IMR-90 (cell line): ENCODE results near the gene OR4C15. TPM values are rescaled to one million over a fixed set of nuclear protein-coding genes. Genes with fewer than 3 reads are reported as not detected.

Experiments used
- ATAC-seq: fragments of 200-7000 bp; cut with Tn5 transposase; 2 replicates; pipeline ENCODE4 v1.9.1; 2020; ENCODE audit warnings: low read depth, mild to moderate bottlenecking, moderate library complexity
- Bru-seq: library from RNA; stranded (reverse); fragments of 400-500 nt; gene quantifications from one replicate; lab custom pipeline; 2021; lab: Mats Ljungman, UMichigan
- BruChase-seq, 2 experiments: library from RNA; stranded (reverse); fragments of 400-500 nt; gene quantifications; one replicate each; lab custom pipeline; 2021; lab: Mats Ljungman, UMichigan
- BruUV-seq: library from RNA; stranded (reverse); fragments of 400-500 nt; replicated peaks from 2 replicates; lab custom pipeline; 2021; lab: Mats Ljungman, UMichigan
- CTCF ChIA-PET: fragments of 300-600 bp; formaldehyde crosslinking; extraction: SDS; loops from one replicate; lab custom pipeline; 2021; ENCODE audit warnings: antibody characterized with exemption; lab: Yijun Ruan, JAX
- POLR2A ChIA-PET: fragments of 300-600 bp; sonication (Branson Sonifier 250); formaldehyde crosslinking; loops from one replicate; lab custom pipeline; 2022; ENCODE audit warnings: antibody characterized with exemption; ENCODE audit not compliant: unreplicated experiment; lab: Charles Lee
- DNase-seq: peaks from one replicate; pipeline ENCODE4 v3.0.0; 2013
- H2AFZ ChIP-seq: replicated peaks from 2 replicates; pipeline ENCODE3; 2013; ENCODE audit warnings: low read length, mild to moderate bottlenecking; ENCODE audit not compliant: poor library complexity
- H2AK5ac ChIP-seq: 2 replicates; pipeline ENCODE4 v1.6.1; 2013; ENCODE audit warnings: low read depth, low read length, inconsistent platforms
- H2AK9ac ChIP-seq: replicated peaks from 2 replicates; pipeline ENCODE3; 2013; ENCODE audit warnings: mild to moderate bottlenecking, low read depth, low read length, moderate library complexity; ENCODE audit not compliant: poor library complexity
- H2BK120ac ChIP-seq: 2 replicates; pipeline ENCODE4 v1.6.1; 2013; ENCODE audit warnings: low read depth, low read length, inconsistent platforms
- H2BK15ac ChIP-seq: 3 replicates; pipeline ENCODE4 v1.6.1; 2013; ENCODE audit warnings: low read depth, low read length, inconsistent platforms
- H2BK20ac ChIP-seq: 2 replicates; pipeline ENCODE4 v1.6.1; 2013; ENCODE audit warnings: low read depth, mild to moderate bottlenecking, inconsistent platforms, low read length, moderate library complexity
- H2BK5ac ChIP-seq: 2 replicates; pipeline ENCODE4 v1.6.1; 2013; ENCODE audit warnings: mild to moderate bottlenecking, low read depth, low read length, inconsistent platforms; ENCODE audit not compliant: poor library complexity, severe bottlenecking
- H3K14ac ChIP-seq: replicated peaks from 2 replicates; pipeline ENCODE4 v1.6.1; 2013; ENCODE audit warnings: low read depth, low read length, inconsistent platforms
- H3K18ac ChIP-seq: 2 replicates; pipeline ENCODE4 v1.6.1; 2013; ENCODE audit warnings: low read depth, low read length, control low read depth
- H3K23ac ChIP-seq: 2 replicates; pipeline ENCODE4 v1.6.1; 2013; ENCODE audit warnings: low read depth, low read length, inconsistent platforms
- H3K27ac ChIP-seq: 2 replicates; pipeline ENCODE4 v1.5.1; 2013; ENCODE audit warnings: mild to moderate bottlenecking, control low read depth, low read length; ENCODE audit not compliant: insufficient read depth
- H3K27me3 ChIP-seq: 2 replicates; pipeline ENCODE4 v1.6.1; 2013; ENCODE audit warnings: low read length; ENCODE audit not compliant: control insufficient read depth, insufficient read depth
- H3K36me3 ChIP-seq: 2 replicates; pipeline ENCODE4 v1.6.1; 2013; ENCODE audit warnings: low read length, mixed read lengths; ENCODE audit not compliant: control insufficient read depth, insufficient read depth
- H3K4ac ChIP-seq: 2 replicates; pipeline ENCODE4 v1.6.1; 2013; ENCODE audit warnings: low read depth, low read length, inconsistent platforms
- H3K4me1 ChIP-seq: 2 replicates; pipeline ENCODE4 v1.6.1; 2013; ENCODE audit warnings: low read length, mixed read lengths; ENCODE audit not compliant: control insufficient read depth, insufficient read depth
- H3K4me2 ChIP-seq: 2 replicates; pipeline ENCODE4 v1.6.1; 2013; ENCODE audit warnings: low read depth, mild to moderate bottlenecking, control low read depth, low read length, moderate library complexity
- H3K4me3 ChIP-seq: 2 replicates; pipeline ENCODE4 v1.5.1; 2013; ENCODE audit warnings: low read depth, mild to moderate bottlenecking, control low read depth, low read length, moderate library complexity; ENCODE audit not compliant: insufficient read depth
- H3K56ac ChIP-seq: 2 replicates; pipeline ENCODE4 v1.6.1; 2013; ENCODE audit warnings: low read length, inconsistent platforms; ENCODE audit not compliant: insufficient read depth; ENCODE audit errors: extremely low read depth
- H3K79me1 ChIP-seq, 2 experiments: 2 replicates each; pipeline ENCODE4 v1.6.1; 2013; ENCODE audit warnings: low read length in 2 of 2, inconsistent platforms in 1 of 2, low read depth in 1 of 2
- H3K9ac ChIP-seq: 2 replicates; pipeline ENCODE4 v1.6.1; 2013; ENCODE audit warnings: low read depth, low read length, control low read depth
- H3K9me1 ChIP-seq: 2 replicates; pipeline ENCODE4 v1.6.1; 2013; ENCODE audit warnings: low read length, inconsistent platforms; ENCODE audit not compliant: insufficient read depth
- H3K9me3 ChIP-seq: 2 replicates; pipeline ENCODE4 v1.6.1; 2013; ENCODE audit warnings: low read length; ENCODE audit not compliant: control insufficient read depth, insufficient read depth
- H4K20me1 ChIP-seq: 2 replicates; pipeline ENCODE4 v1.6.1; 2013; ENCODE audit warnings: low read length, inconsistent platforms; ENCODE audit not compliant: insufficient read depth
- H4K5ac ChIP-seq: 2 replicates; pipeline ENCODE4 v1.6.1; 2013; ENCODE audit warnings: mild to moderate bottlenecking, low read depth, low read length, control low read depth
- H4K8ac ChIP-seq, 2 experiments: 2 replicates each; pipeline ENCODE4 v1.6.1; 2013; ENCODE audit warnings: low read depth in 2 of 2, low read length in 2 of 2, control low read depth in 1 of 2, inconsistent platforms in 1 of 2
- H4K91ac ChIP-seq: 2 replicates; pipeline ENCODE4 v1.6.1; 2013; ENCODE audit warnings: low read depth, low read length, inconsistent platforms; ENCODE audit not compliant: insufficient read depth
- BHLHE40 ChIP-seq: fragments of 150-350 bp; IDR thresholded peaks from 2 replicates; pipeline ENCODE4 v1.6.1; 2016; ENCODE audit warnings: mild to moderate bottlenecking, low read depth, low read length
- CEBPB ChIP-seq: IDR thresholded peaks from 2 replicates; pipeline ENCODE4 v1.6.1; 2012; ENCODE audit warnings: low read depth, low read length, improper control_type of control experiment
- CHD1 ChIP-seq: IDR thresholded peaks from 2 replicates; pipeline ENCODE4 v1.6.1; 2012; ENCODE audit warnings: low read depth, low read length, improper control_type of control experiment
- CTCF ChIP-seq: conservative IDR thresholded peaks from 2 replicates; pipeline ENCODE4 v1.5.1; 2012; ENCODE audit warnings: mild to moderate bottlenecking, low read depth, low read length, improper control_type of control experiment
- FOS ChIP-seq: fragments of 150-350 bp; IDR thresholded peaks from 2 replicates; pipeline ENCODE4 v1.6.1; 2016; ENCODE audit warnings: low read depth, low read length
- MAFK ChIP-seq: IDR thresholded peaks from 2 replicates; pipeline ENCODE4 v1.6.1; 2012; ENCODE audit warnings: low read depth, low read length, improper control_type of control experiment
- MAZ ChIP-seq: IDR thresholded peaks from 2 replicates; pipeline ENCODE4 v1.6.1; 2012; ENCODE audit warnings: low read depth, mild to moderate bottlenecking, low read length, improper control_type of control experiment, moderate library complexity, borderline replicate concordance
- MXI1 ChIP-seq: IDR thresholded peaks from 2 replicates; pipeline ENCODE4 v1.6.1; 2012; ENCODE audit warnings: low read depth, mild to moderate bottlenecking, low read length, moderate library complexity, borderline replicate concordance
- NFE2L2 ChIP-seq: fragments of 150-350 bp; IDR thresholded peaks from 2 replicates; pipeline ENCODE4 v1.6.1; 2016; ENCODE audit warnings: low read depth, mild to moderate bottlenecking, low read length
- POLR2A ChIP-seq: IDR thresholded peaks from 2 replicates; pipeline ENCODE4 v1.6.1; 2012; ENCODE audit warnings: mild to moderate bottlenecking, low read depth, low read length
- RAD21 ChIP-seq: IDR thresholded peaks from 2 replicates; pipeline ENCODE4 v1.6.1; 2012; ENCODE audit warnings: low read length, improper control_type of control experiment
- RCOR1 ChIP-seq: IDR thresholded peaks from 2 replicates; pipeline ENCODE4 v1.6.1; 2012; ENCODE audit warnings: mild to moderate bottlenecking, low read length, improper control_type of control experiment; ENCODE audit not compliant: insufficient replicate concordance
- RFX5 ChIP-seq: IDR thresholded peaks from 2 replicates; pipeline ENCODE4 v1.8.0; 2012; ENCODE audit warnings: low read depth, mild to moderate bottlenecking, low read length, moderate library complexity
- SMC3 ChIP-seq: fragments of 150-350 bp; IDR thresholded peaks from 2 replicates; pipeline ENCODE4 v1.6.1; 2016; ENCODE audit warnings: low read depth, mild to moderate bottlenecking, antibody characterized with exemption, low read length, moderate library complexity
- dilution Hi-C: fragments of 300-500 bp; cut with HindIII; formaldehyde crosslinking; loops from one replicate; pipeline ENCODE4 v1.14.3; 2018; ENCODE audit warnings: low sequenced_read_pairs; ENCODE audit not compliant: unreplicated experiment
- in situ Hi-C: fragments of 300-500 bp; cut with MboI; formaldehyde crosslinking; loops from 3 replicates; pipeline ENCODE4 v1.14.3; 2019; ENCODE audit warnings: low sequenced_read_pairs, inconsistent platforms, mixed read lengths
- intact Hi-C: fragments of 100-400 bp; cut with micrococcal nuclease; formaldehyde crosslinking; loops from 2 replicates; pipeline ENCODE4 v1.10.0; 2022
- long read RNA-seq: library from polyadenylated mRNA; unstranded; transcript quantifications from one replicate; pipeline ENCODE4 v2.0.0, GENCODE V29; 2021; ENCODE audit not compliant: unreplicated experiment
- polyA plus RNA-seq, 3 experiments: library from polyadenylated mRNA; depleted of rRNA; stranded (reverse); fragments of >200 nt; gene quantifications; 2 replicates each; pipeline ENCODE4 v1.2.3, GENCODE V29; 2012; ENCODE audit warnings: low replicate concordance in 1 of 3
- total RNA-seq: library from RNA; depleted of rRNA; stranded (reverse); fragments of >200 nt; gene quantifications from 2 replicates; pipeline ENCODE4 v1.2.3, GENCODE V29; 2012; rRNA removed
- TF ChIP-seq, protein P1 (sequence below): fragments of 150-350 bp; IDR thresholded peaks from 2 replicates; pipeline ENCODE4 v1.6.1; 2017; ENCODE audit warnings: mild to moderate bottlenecking, antibody characterized with exemption, low read length, low read depth
- TF ChIP-seq, protein P2 (sequence below): fragments of 150-350 bp; IDR thresholded peaks from 2 replicates; pipeline ENCODE4 v1.6.1; 2016; ENCODE audit warnings: low read depth, mild to moderate bottlenecking, low read length, moderate library complexity, borderline replicate concordance

OR4C15 gene
- total RNA-seq (not detected in 2 replicates), polyA plus RNA-seq (2012; rRNA removed) (not detected in 2 replicates), Bru-seq, nascent RNA (not detected), BruChase-seq, experiment 1, labeled RNA remaining after a 6-hour chase (not detected), BruChase-seq, experiment 2, labeled RNA remaining after a 2-hour chase (not detected)
- polyA plus RNA-seq (2012; cell fraction: cytosol; rRNA removed), result not detected in 2 replicates
- polyA plus RNA-seq (2012; cell fraction: nucleus; rRNA removed; ENCODE audit: low replicate concordance), result not detected in 2 replicates
- long read RNA-seq, result 0 reads

DNA sequence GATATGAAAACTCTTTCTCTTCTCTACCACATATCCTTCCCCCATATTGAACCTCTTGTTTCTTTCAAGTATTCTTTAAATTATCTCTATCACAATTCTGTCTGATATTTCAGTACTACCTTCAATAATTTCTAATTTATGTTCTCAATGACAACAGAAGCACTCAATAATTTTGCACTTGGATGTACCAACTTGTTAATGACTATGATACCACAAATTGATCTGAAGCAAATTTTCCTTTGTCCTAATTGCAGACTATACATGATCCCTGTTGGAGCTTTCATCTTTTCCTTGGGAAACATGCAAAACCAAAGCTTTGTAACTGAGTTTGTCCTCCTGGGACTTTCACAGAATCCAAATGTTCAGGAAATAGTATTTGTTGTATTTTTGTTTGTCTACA, at the start of gene OR4C15:
OR4C15 (plus strand) TSS at position 301 of the 400 bp plus-strand sequence; CDS start at position 301, 0 bp downstream.
- Histone ChIP-seq H2AK9ac (no peak within 1 kb of the TSS), H3K4me1 (no peaks in the 10 kb centered on the region), H3K4ac (no peak within 1 kb of the TSS), H3K56ac (no peak within 1 kb of the TSS), H2BK120ac (no peak within 1 kb of the TSS), H3K27me3 (no peaks in the 10 kb centered on the region), H2AFZ (no peak within 1 kb of the TSS), H2BK5ac (no peak within 1 kb of the TSS), H3K14ac (no peak within 1 kb of the TSS), H3K9me1 (no peaks in the 10 kb centered on the region), H3K4me3 (no peak within 1 kb of the TSS), H4K8ac (no peak within 1 kb of the TSS), H3K9me3 (peaks cover 17% of the 10 kb centered on the region), H3K36me3 (no peaks in the 10 kb centered on the region), H3K4me2 (no peak within 1 kb of the TSS), H4K5ac (no peak within 1 kb of the TSS), H4K91ac (no peak within 1 kb of the TSS), H3K9ac (no peak within 1 kb of the TSS), H2BK20ac (no peak within 1 kb of the TSS), H3K79me1 (no peaks in the 10 kb centered on the region), H3K23ac (no peak within 1 kb of the TSS), H2BK15ac (no peak within 1 kb of the TSS), H2AK5ac (no peak within 1 kb of the TSS), H4K20me1 (no peaks in the 10 kb centered on the region), H3K27ac (no peak within 1 kb of the TSS), H3K18ac (no peak within 1 kb of the TSS)
- no peak for ATAC-seq
- BruUV-seq, result no TSS peak
- intact Hi-C loops, result no loop called here
- ChIA-PET POLR2A (no interaction called here), CTCF (no interaction called here)
- DNase-seq, result no peak
- in situ Hi-C loops, result no loop called here
- TF ChIP-seq CTCF, result no peak
- TF ChIP-seq, protein P1, sequence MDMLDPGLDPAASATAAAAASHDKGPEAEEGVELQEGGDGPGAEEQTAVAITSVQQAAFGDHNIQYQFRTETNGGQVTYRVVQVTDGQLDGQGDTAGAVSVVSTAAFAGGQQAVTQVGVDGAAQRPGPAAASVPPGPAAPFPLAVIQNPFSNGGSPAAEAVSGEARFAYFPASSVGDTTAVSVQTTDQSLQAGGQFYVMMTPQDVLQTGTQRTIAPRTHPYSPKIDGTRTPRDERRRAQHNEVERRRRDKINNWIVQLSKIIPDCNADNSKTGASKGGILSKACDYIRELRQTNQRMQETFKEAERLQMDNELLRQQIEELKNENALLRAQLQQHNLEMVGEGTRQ, result no peak
- no peak for TF ChIP-seq BHLHE40
- no peak for TF ChIP-seq MXI1
- TF ChIP-seq RAD21, result no peak
- no peak for TF ChIP-seq POLR2A
- TF ChIP-seq RFX5, result no peak
- TF ChIP-seq CHD1, result no peak
- no peak for TF ChIP-seq FOS
- no peak for TF ChIP-seq MAFK
- no peak for TF ChIP-seq RCOR1
- no peak for TF ChIP-seq NFE2L2
- TF ChIP-seq, protein P2, sequence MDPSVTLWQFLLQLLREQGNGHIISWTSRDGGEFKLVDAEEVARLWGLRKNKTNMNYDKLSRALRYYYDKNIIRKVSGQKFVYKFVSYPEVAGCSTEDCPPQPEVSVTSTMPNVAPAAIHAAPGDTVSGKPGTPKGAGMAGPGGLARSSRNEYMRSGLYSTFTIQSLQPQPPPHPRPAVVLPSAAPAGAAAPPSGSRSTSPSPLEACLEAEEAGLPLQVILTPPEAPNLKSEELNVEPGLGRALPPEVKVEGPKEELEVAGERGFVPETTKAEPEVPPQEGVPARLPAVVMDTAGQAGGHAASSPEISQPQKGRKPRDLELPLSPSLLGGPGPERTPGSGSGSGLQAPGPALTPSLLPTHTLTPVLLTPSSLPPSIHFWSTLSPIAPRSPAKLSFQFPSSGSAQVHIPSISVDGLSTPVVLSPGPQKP, result no peak
- no peak for TF ChIP-seq MAZ
- no peak for TF ChIP-seq SMC3
- no peak for TF ChIP-seq CEBPB
- dilution Hi-C loops, result no loop called here
